ENCODE results near the gene ZNF423.
"Not testable (repeated sequence)": the region's sequence is repeated elsewhere in the genome, so short reads cannot be mapped to it uniquely, and the experiment has no call there.

The ZNF423 gene

DNA sequence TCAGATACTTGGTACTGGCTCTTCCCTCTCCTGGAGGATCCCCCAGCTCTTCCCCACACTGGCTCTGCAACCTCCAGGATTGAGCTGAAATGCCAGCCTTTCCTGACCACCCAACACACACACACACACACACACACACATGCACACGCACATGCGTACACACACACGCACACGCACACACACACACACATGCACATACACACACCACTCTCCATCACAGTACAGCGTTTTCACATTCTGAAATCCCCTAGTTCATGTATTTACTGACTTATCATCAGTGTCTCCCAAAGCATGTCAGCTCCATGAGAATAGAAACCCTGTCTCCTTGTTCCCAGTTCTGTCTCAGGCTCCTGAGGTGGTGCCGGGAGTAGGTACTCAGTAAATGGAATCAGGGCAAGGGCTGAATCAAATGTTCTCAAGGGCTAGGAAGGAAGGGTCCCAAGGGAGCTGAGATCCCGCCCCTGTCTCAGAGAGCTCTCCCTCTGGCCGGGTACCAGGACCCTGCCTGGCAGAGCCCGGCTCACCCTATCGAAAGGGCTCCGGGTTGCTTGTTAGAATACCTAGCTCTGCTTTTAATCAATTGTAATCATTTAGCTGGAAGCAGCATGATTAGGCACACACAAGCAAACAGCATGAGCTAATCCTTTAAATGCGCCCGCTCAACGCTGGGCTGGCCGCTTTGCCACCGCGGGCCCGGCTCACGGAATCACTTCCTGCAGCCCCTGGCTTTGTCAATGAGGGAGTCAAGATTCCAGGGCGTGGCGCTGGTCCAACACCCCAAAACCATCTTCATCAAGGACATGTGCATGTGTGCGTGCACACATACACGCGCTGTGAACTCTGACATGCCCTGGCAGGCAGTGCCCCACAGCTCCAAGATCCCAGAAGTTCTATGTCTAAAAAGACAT lies 341.6 kb downstream of the ZNF423 start:
- TF ChIP-seq JUND (IDR thresholded peaks at IDR 0.05; ENCODE audit: low read depth): no peak
- DNase-seq (ENCODE audit: low read depth in 1 of 2, low spot score in 1 of 2): no peak
- in situ Hi-C loops (cut with HindIII; ENCODE audit: low pct_unique_long_range_greater_than_20kb, low sequenced_read_pairs): no loop called here

GRCh38 chr16:49513040-49513439 lies 342.9 kb downstream of the ZNF423 start:
- TF ChIP-seq JUND (IDR thresholded peaks at IDR 0.05; ENCODE audit: low read depth): no peak
- in situ Hi-C loops (cut with HindIII; ENCODE audit: low pct_unique_long_range_greater_than_20kb, low sequenced_read_pairs): no loop called here
- DNase-seq (ENCODE audit: low read depth in 1 of 2, low spot score in 1 of 2): no peak

- DNase-seq (ENCODE audit: low read depth in 1 of 2, low spot score in 1 of 2): no peak
- in situ Hi-C loops (cut with HindIII; ENCODE audit: low pct_unique_long_range_greater_than_20kb, low sequenced_read_pairs): no loop called here
- no peak for TF ChIP-seq JUND (IDR thresholded peaks at IDR 0.05; ENCODE audit: low read depth)
Measured at GRCh38 chr16:49510654-49511305, 345.1 kb downstream of the ZNF423 start.

DNA sequence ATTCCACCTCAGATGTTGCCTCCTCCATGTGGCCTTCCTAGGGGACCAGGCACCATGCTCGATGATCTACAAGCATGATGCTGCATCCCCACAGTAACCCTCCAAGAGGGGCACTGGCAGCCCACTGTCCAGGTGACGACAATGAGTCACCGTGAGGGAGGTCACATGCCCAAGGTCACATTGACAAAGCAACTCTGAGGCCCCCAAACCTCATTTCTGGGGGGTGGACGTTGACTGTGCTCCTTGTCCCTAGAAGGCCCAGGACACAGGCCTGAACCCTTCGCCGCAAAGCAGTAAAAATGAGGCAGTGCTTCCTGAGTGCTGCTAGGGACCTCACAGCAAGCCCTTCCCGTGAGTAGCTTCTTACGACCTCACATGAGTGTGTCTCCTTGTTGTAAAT lies 345.8 kb downstream of the ZNF423 start:
- no peak for TF ChIP-seq JUND (IDR thresholded peaks at IDR 0.05; ENCODE audit: low read depth)
- in situ Hi-C loops (cut with HindIII; ENCODE audit: low pct_unique_long_range_greater_than_20kb, low sequenced_read_pairs): no loop called here
- no peak for DNase-seq (ENCODE audit: low read depth in 1 of 2, low spot score in 1 of 2)

- in situ Hi-C loops (cut with HindIII; ENCODE audit: low pct_unique_long_range_greater_than_20kb, low sequenced_read_pairs); DNase-seq (ENCODE audit: low read depth in 1 of 2, low spot score in 1 of 2): not testable (repeated sequence)
Measured at GRCh38 chr16:49506058-49507013, 349.6 kb downstream of the ZNF423 start.

GRCh38 chr16:49505556-49505955 lies 350.4 kb downstream of the ZNF423 start:
- no peak for DNase-seq (ENCODE audit: low read depth in 1 of 2, low spot score in 1 of 2)
- TF ChIP-seq JUND (IDR thresholded peaks at IDR 0.05; ENCODE audit: low read depth): no peak
- in situ Hi-C loops (cut with HindIII; ENCODE audit: low pct_unique_long_range_greater_than_20kb, low sequenced_read_pairs): no loop called here

DNA sequence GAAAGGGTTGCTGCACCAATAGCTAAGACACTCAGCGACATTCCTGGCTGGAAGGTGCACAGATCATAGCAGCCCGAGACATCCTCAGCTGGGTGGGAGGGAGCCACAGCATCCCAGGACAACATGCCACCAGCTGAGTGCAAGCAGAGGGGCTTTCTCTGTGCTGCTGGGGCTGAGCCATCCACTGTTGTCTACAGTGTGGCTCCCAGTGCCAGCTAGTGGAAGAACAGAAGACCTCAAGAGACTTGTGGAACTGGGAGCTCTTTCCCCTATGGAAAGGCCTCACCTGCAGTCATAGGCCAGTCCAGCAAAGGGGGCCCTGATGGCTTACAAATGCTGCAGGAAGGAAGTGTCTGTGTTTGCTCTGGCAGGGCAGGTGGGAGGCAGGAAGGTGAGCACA lies 351.3 kb downstream of the ZNF423 start:
- no peak for DNase-seq (ENCODE audit: low read depth in 1 of 2, low spot score in 1 of 2)
- TF ChIP-seq JUND (IDR thresholded peaks at IDR 0.05; ENCODE audit: low read depth): no peak
- in situ Hi-C loops (cut with HindIII; ENCODE audit: low pct_unique_long_range_greater_than_20kb, low sequenced_read_pairs): no loop called here

DNA sequence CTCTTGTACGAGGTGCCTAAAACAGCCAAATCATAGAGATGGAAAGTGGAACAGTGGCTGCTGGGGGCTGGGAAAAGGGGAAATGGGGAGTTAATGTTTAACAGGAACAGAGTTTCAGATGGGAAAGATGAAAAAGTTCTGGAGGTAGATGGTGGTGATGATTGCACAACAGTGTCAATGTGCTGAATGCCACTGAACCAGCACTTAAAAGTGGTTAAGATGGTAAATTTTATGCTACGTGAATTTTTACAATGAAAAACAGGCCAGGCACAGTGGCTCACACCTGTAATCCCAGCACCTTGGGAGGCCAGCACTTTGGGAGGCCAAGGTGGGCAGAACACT lies 351.9 kb downstream of the ZNF423 start:
- no peak for TF ChIP-seq JUND (IDR thresholded peaks at IDR 0.05; ENCODE audit: low read depth)
- DNase-seq (ENCODE audit: low read depth in 1 of 2, low spot score in 1 of 2): no peak
- in situ Hi-C loops (cut with HindIII; ENCODE audit: low pct_unique_long_range_greater_than_20kb, low sequenced_read_pairs): no loop called here

GRCh38 chr16:49503256-49504022 lies 352.5 kb downstream of the ZNF423 start:
- DNase-seq (ENCODE audit: low read depth in 1 of 2, low spot score in 1 of 2): no peak
- TF ChIP-seq JUND (IDR thresholded peaks at IDR 0.05; ENCODE audit: low read depth): no peak
- in situ Hi-C loops (cut with HindIII; ENCODE audit: low pct_unique_long_range_greater_than_20kb, low sequenced_read_pairs): no loop called here

DNA sequence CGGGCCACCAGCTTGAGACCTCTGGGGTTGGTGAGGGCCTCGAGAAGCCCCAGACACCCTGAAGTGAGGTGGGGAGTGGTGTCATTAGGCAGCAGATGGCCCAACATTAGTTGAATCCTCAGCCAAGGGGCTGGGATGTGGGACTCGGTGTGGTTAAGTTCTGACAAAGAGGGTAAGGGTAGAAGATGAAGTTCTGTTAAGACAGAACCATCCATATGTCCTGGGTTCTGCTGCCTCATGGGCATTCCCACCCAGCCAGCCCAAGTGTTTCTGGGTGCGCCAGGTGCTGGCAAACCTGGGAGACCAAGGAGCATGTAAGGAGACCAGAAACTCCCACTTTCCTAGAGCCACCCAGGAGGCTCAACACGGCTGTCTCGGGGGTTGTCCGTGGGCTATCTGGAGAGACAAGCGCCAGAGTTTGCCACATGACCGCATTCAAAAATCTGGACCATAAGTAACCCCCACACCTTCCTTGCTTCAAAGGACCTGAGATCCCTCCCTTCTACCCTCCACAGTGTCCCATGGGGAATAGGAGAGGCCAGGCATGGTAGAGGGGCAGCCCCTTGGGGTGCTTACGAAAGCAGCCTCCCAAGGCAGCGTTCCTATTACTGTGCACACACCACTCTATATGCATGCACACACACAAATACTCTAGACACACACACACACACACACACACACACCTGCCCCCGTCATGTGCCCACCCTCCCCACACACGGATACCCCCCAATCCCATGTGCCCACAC lies 353.6 kb downstream of the ZNF423 start:
- no peak for TF ChIP-seq JUND (IDR thresholded peaks at IDR 0.05; ENCODE audit: low read depth)
- in situ Hi-C loops (cut with HindIII; ENCODE audit: low pct_unique_long_range_greater_than_20kb, low sequenced_read_pairs): no loop called here
- no peak for DNase-seq (ENCODE audit: low read depth in 1 of 2, low spot score in 1 of 2)

GRCh38 chr16:49499869-49500610 lies 355.9 kb downstream of the ZNF423 start:
- DNase-seq (ENCODE audit: low read depth in 1 of 2, low spot score in 1 of 2): no peak
- in situ Hi-C loops (cut with HindIII; ENCODE audit: low pct_unique_long_range_greater_than_20kb, low sequenced_read_pairs): no loop called here
- no peak for TF ChIP-seq JUND (IDR thresholded peaks at IDR 0.05; ENCODE audit: low read depth)

Data from T47D (cell line).